ENCODE data around the gene LAMA1. TPM values are rescaled to one million over a fixed set of nuclear protein-coding genes. Genes with fewer than 3 reads are reported as not detected.

Gene LAMA1
- total and polyA plus RNA-seq, 2 donors (not counting 3 experiments of a cell fraction or from before 2014, with no cell fraction given) = 0.04 TPM; not detected in 1

GRCh38 chr18:7155092-7155491 lies 37.5 kb upstream of the LAMA1 start:
- intact Hi-C loops (cut with micrococcal nuclease) (no loop called here), dilution Hi-C loops (cut with MboI; ENCODE audit: extremely low pct_ligation_motif_present, low sequenced_read_pairs) (no loop called here)
- ChIA-PET POLR2A (no interaction called here), CTCF (no interaction called here)
- no peaks in the 10 kb centered on the region for H4K20me1 ChIP-seq (replicated peaks; ENCODE audit: control insufficient read depth, extremely low read depth, insufficient read depth, low read length)
- no peaks in the 10 kb centered on the region for H3K4me1 ChIP-seq (ENCODE audit: control insufficient read depth, extremely low read depth, insufficient read depth, low read length)
- no peak overlapping the region for H3K9ac ChIP-seq (replicated peaks; ENCODE audit: extremely low read depth, insufficient read depth, low read length)
- no peak overlapping the region for H2AFZ ChIP-seq (ENCODE audit: low read depth, low read length)
- TF ChIP-seq POLR2AphosphoS5 (IDR thresholded peaks at IDR 0.05; ENCODE audit: insufficient read depth, low read depth, low read length) (no peak), CTCF (IDR thresholded peaks at IDR 0.05; ENCODE audit: extremely low read depth in 1 of 2, insufficient read depth in 1 of 2, low read depth in 1 of 2, low read length in 2 of 2) (no peak), FOS (IDR thresholded peaks at IDR 0.05; ENCODE audit: borderline replicate concordance, insufficient read depth, low read length) (no peak), EZH2 (IDR thresholded peaks at IDR 0.05; ENCODE audit: borderline replicate concordance, low read depth, low read length, severe bottlenecking) (no peak)
- no peak overlapping the region for H3K27ac ChIP-seq (ENCODE audit: insufficient read depth, low read depth, low read length)
- FAIRE-seq (no peak), DNase-seq (ENCODE audit: low read depth, low spot score) (no peak)
- no peaks in the 10 kb centered on the region for H3K9me3 ChIP-seq (replicated peaks; ENCODE audit: control insufficient read depth, insufficient read depth, low read length)
- BruUV-seq (replicated peaks) = no TSS peak
- H3K4me2 ChIP-seq (ENCODE audit: insufficient read depth, low read length) = no peak overlapping the region
- no peaks in the 10 kb centered on the region for H3K9me1 ChIP-seq (replicated peaks; ENCODE audit: control insufficient read depth, extremely low read depth, insufficient read depth, low read length)
- H3K27me3 ChIP-seq (ENCODE audit: control insufficient read depth in 2 of 2, insufficient read depth in 2 of 2, low read length in 2 of 2) = no peaks in the 10 kb centered on the region
- H3K36me3 ChIP-seq (ENCODE audit: control insufficient read depth in 2 of 2, extremely low read depth in 1 of 2, insufficient read depth in 2 of 2, low read length in 2 of 2) = no peaks in the 10 kb centered on the region
- H3K79me2 ChIP-seq (ENCODE audit: control insufficient read depth, insufficient read depth, low read length) = no peaks in the 10 kb centered on the region
- H3K4me3 ChIP-seq (replicated peaks in 1 of 3; ENCODE audit: insufficient read depth in 1 of 3, low read depth in 1 of 3, low read length in 3 of 3) = no peak overlapping the region

- H2AFZ ChIP-seq (ENCODE audit: low read depth, low read length) = no peak overlapping the region
- no peak overlapping the region for H3K27ac ChIP-seq (ENCODE audit: insufficient read depth, low read depth, low read length)
- H3K79me2 ChIP-seq (ENCODE audit: control insufficient read depth, insufficient read depth, low read length) = no peaks in the 10 kb centered on the region
- no peaks in the 10 kb centered on the region for H3K27me3 ChIP-seq (ENCODE audit: control insufficient read depth in 2 of 2, insufficient read depth in 2 of 2, low read length in 2 of 2)
- no peak overlapping the region for H3K4me2 ChIP-seq (ENCODE audit: insufficient read depth, low read length)
- H3K9me1 ChIP-seq (replicated peaks; ENCODE audit: control insufficient read depth, extremely low read depth, insufficient read depth, low read length) = no peaks in the 10 kb centered on the region
- TF ChIP-seq MYC (IDR thresholded peaks at IDR 0.05; ENCODE audit: low read depth, low read length) (no peak), CTCF (IDR thresholded peaks at IDR 0.05; ENCODE audit: extremely low read depth in 1 of 2, insufficient read depth in 1 of 2, low read depth in 1 of 2, low read length in 2 of 2) (no peak), FOS (IDR thresholded peaks at IDR 0.05; ENCODE audit: borderline replicate concordance, insufficient read depth, low read length) (no peak), JUN (IDR thresholded peaks at IDR 0.05; ENCODE audit: borderline replicate concordance, insufficient read depth, insufficient read length, low read depth) (no peak)
- ChIA-PET POLR2A (no interaction called here), CTCF (no interaction called here)
- H3K4me3 ChIP-seq (replicated peaks in 1 of 3; ENCODE audit: insufficient read depth in 1 of 3, low read depth in 1 of 3, low read length in 3 of 3) = no peak overlapping the region
- no peak overlapping the region for H3K9ac ChIP-seq (replicated peaks; ENCODE audit: extremely low read depth, insufficient read depth, low read length)
- intact Hi-C loops (cut with micrococcal nuclease) (no loop called here), dilution Hi-C loops (cut with MboI; ENCODE audit: extremely low pct_ligation_motif_present, low sequenced_read_pairs) (no loop called here)
- FAIRE-seq (no peak), DNase-seq (ENCODE audit: low read depth, low spot score) (no peak)
- no peaks in the 10 kb centered on the region for H3K36me3 ChIP-seq (ENCODE audit: control insufficient read depth in 2 of 2, extremely low read depth in 1 of 2, insufficient read depth in 2 of 2, low read length in 2 of 2)
- BruUV-seq (replicated peaks) = no TSS peak
- H3K9me3 ChIP-seq (replicated peaks; ENCODE audit: control insufficient read depth, insufficient read depth, low read length) = no peaks in the 10 kb centered on the region
- H3K4me1 ChIP-seq (ENCODE audit: control insufficient read depth, extremely low read depth, insufficient read depth, low read length) = no peaks in the 10 kb centered on the region
- H4K20me1 ChIP-seq (replicated peaks; ENCODE audit: control insufficient read depth, extremely low read depth, insufficient read depth, low read length) = no peaks in the 10 kb centered on the region
Measured at GRCh38 chr18:7152440-7152839, 34.8 kb upstream of the LAMA1 start.

All from endothelial cell of umbilical vein (primary cell).